Measurements from ENCODE around the gene CMBL. TPM values are rescaled to one million over a fixed set of nuclear protein-coding genes. Genes with fewer than 3 reads are reported as not detected.
"Not testable (repeated sequence)": the region's sequence is repeated elsewhere in the genome, so short reads cannot be mapped to it uniquely, and the experiment has no call there.

CMBL gene
- total RNA-seq, 1 donor from 2014 or later = 0.75 TPM

DNA sequence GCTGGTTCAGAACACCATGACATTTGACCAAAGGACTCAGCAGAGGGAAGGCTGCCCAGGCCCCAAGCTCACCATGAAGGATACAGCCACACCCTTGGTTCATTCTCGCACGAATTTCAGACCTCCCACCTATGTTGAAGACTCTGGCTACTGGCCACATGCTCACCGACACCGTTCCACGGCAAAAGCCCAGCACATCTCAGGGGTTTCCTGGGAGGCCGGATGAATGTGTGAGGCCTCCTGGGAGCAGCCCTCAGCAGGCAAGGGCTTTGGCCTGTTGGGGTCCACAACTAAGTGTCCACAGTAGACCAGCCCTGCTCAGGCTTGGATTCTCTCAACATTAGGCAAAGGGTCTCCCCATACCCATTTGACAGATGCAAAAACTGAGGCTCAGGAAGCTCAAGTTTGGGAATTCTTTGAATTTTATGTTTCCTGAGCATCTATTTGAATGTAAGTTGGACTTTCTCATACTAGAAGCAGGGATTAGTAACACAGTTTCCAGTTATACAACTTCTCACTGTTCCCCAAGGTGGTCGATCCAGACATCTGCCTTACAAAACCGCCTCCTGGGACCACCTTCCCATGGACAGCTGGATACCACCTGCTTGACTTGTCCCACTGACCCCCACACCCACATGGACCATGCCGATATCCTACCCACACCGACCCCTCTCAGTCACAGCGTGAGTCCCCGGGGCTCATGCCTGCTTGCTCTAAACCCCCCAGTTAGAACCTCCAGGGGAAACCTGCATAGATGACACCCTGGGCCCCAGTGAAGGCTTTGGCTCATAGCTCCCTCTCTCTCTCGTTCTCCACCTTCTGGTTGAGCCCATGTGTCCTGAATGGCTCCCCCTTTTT is 29.7 kb downstream of the CMBL start:
- no peaks in the 10 kb centered on the region for H3K9me3 ChIP-seq
- TF ChIP-seq, protein P1, sequence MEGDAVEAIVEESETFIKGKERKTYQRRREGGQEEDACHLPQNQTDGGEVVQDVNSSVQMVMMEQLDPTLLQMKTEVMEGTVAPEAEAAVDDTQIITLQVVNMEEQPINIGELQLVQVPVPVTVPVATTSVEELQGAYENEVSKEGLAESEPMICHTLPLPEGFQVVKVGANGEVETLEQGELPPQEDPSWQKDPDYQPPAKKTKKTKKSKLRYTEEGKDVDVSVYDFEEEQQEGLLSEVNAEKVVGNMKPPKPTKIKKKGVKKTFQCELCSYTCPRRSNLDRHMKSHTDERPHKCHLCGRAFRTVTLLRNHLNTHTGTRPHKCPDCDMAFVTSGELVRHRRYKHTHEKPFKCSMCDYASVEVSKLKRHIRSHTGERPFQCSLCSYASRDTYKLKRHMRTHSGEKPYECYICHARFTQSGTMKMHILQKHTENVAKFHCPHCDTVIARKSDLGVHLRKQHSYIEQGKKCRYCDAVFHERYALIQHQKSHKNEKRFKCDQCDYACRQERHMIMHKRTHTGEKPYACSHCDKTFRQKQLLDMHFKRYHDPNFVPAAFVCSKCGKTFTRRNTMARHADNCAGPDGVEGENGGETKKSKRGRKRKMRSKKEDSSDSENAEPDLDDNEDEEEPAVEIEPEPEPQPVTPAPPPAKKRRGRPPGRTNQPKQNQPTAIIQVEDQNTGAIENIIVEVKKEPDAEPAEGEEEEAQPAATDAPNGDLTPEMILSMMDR (IDR thresholded peaks at IDR 0.05) = no peak
- DNase-seq (ENCODE audit: low spot score in 2 of 2) = peak in 1 of 2 donors; percentile 16
- intact Hi-C loops (cut with DNase I) = no loop called here
- H3K4me3 ChIP-seq = no peak overlapping the region
- H3K27me3 ChIP-seq = no peaks in the 10 kb centered on the region
- H3K4me1 ChIP-seq = no peaks in the 10 kb centered on the region
- H3K27ac ChIP-seq = no peak overlapping the region
- peaks cover 0 to 5% of the 10 kb centered on the region in 2 donors for H3K36me3 ChIP-seq

DNA sequence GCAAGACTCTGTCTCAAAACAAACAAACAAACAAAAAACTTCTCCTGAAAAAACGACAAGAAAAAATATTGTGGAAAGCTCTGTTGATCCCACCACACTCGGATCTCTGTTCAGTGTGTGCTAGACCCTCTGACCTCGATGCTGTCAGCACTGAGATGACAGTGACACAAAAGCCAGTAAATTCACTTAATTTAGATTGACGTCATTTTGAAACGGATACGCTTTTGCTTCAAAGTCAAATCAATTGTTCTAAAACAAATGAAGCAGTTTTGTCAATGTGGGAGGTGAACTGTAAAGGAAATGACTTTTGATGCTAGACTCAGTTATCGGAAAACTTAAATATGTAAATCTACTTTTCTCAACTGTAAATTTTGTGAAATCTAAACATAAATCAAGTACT is 31.0 kb downstream of the CMBL start:
- Histone ChIP-seq H3K9me3 (no peaks in the 10 kb centered on the region), H3K36me3 (peaks cover 0 to 5% of the 10 kb centered on the region in 2 donors), H3K4me1 (no peaks in the 10 kb centered on the region), H3K27me3 (no peaks in the 10 kb centered on the region), H3K4me3 (no peak overlapping the region), H3K27ac (no peak overlapping the region)
- intact Hi-C loops (cut with DNase I) = no loop called here
- DNase-seq (ENCODE audit: low spot score in 2 of 2) = no peak
- TF ChIP-seq, protein P1 (IDR thresholded peaks at IDR 0.05) = no peak

DNA sequence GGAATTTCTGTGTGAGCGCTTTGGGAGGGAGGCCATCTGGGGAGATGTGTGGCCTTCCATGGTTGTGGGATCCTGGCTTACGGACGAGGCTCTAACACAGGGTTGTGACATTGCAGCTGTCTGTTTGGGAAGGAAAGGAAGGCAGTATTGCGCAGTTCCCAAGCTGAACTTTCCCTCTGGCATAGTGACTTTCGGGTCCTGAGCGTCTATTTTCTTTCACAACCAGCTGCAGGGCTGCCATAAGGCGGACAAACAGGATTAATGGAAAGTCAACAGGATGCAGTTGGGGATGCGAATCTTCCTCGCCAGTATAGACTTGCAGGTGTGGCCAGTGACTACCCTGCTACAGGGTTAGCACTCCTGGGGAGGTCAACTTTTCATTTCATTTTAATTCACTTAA is 31.7 kb downstream of the CMBL start:
- no peaks in the 10 kb centered on the region for H3K4me1 ChIP-seq
- TF ChIP-seq, protein P1 (IDR thresholded peaks at IDR 0.05) = no peak
- no peak overlapping the region for H3K4me3 ChIP-seq
- no peaks in the 10 kb centered on the region for H3K27me3 ChIP-seq
- no peak overlapping the region for H3K27ac ChIP-seq
- peaks cover 0 to 5% of the 10 kb centered on the region in 2 donors for H3K36me3 ChIP-seq
- intact Hi-C loops (cut with DNase I) = no loop called here
- H3K9me3 ChIP-seq = no peaks in the 10 kb centered on the region
- DNase-seq (ENCODE audit: low spot score in 2 of 2) = no peak

DNA sequence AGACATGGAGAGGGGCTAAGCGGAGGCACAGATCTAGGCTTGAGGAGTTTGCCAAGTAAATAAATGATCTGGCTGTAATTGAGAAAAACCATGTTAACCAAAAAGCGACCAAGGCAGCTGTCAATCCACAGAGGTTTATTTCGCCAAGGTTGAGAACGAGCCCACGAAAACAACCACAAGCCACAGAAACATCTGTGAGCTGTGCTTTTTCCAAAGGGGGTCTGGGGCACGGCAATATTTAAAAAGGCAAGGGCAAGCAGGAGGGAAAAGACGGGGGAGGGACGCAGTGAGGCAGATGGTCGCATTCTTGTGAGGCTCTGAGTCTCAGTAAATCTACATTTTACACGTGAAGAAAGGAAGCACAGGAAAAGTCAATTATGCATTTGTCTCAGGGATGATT is 32.2 kb downstream of the CMBL start:
- Histone ChIP-seq H3K27ac (no peak overlapping the region), H3K27me3 (no peaks in the 10 kb centered on the region), H3K4me1 (no peaks in the 10 kb centered on the region), H3K36me3 (peaks cover 0 to 5% of the 10 kb centered on the region in 2 donors), H3K9me3 (no peaks in the 10 kb centered on the region), H3K4me3 (no peak overlapping the region)
- no peak for DNase-seq (ENCODE audit: low spot score in 2 of 2)
- intact Hi-C loops (cut with DNase I) = no loop called here
- TF ChIP-seq, protein P1 (IDR thresholded peaks at IDR 0.05) = no peak

DNA sequence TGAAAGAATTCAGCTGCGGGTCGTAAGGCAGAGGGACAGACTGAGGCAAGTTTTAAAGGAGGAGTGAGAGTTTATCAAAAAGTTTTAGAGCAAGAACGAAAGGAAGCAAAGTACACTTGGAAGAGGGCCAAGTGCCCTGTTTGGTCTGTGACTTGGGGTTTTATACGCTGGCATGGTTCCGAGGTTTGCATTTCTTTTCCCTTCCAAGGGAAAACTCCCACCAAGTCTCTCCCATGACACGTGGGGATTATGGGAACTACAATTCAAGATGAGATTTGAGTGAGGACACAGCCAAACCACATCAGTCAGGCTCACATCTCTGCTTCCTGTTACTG is 34.9 kb downstream of the CMBL start:
- H3K4me1 ChIP-seq; H3K36me3 ChIP-seq; H3K27me3 ChIP-seq; H3K4me3 ChIP-seq; DNase-seq (ENCODE audit: low spot score in 2 of 2); intact Hi-C loops (cut with DNase I); H3K9me3 ChIP-seq; H3K27ac ChIP-seq: not testable (repeated sequence)

DNA sequence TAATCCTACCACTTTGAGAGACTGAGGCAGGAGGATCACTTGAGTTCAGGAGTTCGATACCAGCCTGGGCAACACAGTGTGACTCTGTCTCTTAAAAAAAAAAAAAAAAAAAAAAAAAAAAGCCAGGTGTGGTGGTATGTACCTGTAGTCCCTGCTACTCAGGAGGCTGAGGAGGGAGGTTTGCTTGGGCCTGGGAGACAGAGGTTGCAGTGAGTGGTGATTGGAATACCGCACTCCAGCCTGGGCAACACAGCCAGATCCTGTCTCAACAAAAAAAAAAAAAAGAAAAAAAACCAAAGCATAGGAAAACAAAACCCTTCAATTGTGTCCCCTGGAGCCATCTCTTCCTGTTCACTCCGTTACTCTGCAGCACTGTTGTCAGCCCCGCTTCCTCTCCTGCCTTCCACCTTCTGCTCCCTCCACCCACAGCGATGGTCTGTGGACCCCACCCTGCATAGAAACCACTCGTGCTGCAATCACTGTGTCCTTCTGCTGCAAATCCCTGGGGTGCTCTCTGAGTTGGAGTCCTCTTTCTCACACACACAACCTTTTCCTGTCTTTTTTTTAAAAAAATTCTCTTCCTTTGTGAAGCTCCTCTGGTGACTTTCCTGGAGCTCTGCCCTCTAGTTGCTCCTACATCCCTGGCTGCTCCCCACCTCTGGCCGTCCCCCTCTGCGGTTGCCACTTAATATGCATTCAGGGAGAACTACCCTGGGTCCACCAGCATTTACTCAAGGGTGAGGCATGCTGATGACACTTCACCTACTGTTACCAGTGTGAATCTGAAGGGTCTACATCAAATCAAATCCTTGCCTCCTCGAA is 35.4 kb downstream of the CMBL start:
- DNase-seq (ENCODE audit: low spot score in 2 of 2) = no peak

More for the DNA sequence above, 35.4 kb downstream of the CMBL start:
- Histone ChIP-seq H3K9me3 (no peaks in the 10 kb centered on the region), H3K4me3 (no peak overlapping the region), H3K27ac (no peak overlapping the region), H3K36me3 (no peaks in the 10 kb centered on the region), H3K4me1 (no peaks in the 10 kb centered on the region), H3K27me3 (no peaks in the 10 kb centered on the region)
- TF ChIP-seq, protein P1 (IDR thresholded peaks at IDR 0.05) = no peak
- intact Hi-C loops (cut with DNase I) = no loop called here
